Measurements from ENCODE around the gene MBD5.

Gene MBD5

GRCh38 chr2:148300544-148300943 is 279.7 kb downstream of the MBD5 start:
- DNase-seq (ENCODE audit: low read depth in 2 of 2), result no peak

- DNase-seq (ENCODE audit: low read depth in 2 of 2), result no peak
Observed at GRCh38 chr2:148301362-148301761, 280.5 kb downstream of the MBD5 start.

GRCh38 chr2:148302526-148302925 is 281.6 kb downstream of the MBD5 start:
- no peak for DNase-seq (ENCODE audit: low read depth in 2 of 2)

GRCh38 chr2:148303161-148303560 is 282.3 kb downstream of the MBD5 start:
- DNase-seq (ENCODE audit: low read depth in 2 of 2), result no peak

GRCh38 chr2:148305476-148305875 is 284.6 kb downstream of the MBD5 start:
- no peak for DNase-seq (ENCODE audit: low read depth in 2 of 2)

- DNase-seq (ENCODE audit: low read depth in 2 of 2), result no peak
Observed at GRCh38 chr2:148306027-148306426, 285.1 kb downstream of the MBD5 start.

GRCh38 chr2:148317598-148317997 is 296.7 kb downstream of the MBD5 start:
- DNase-seq (ENCODE audit: low read depth in 2 of 2), result no peak

GRCh38 chr2:148338541-148338940 is 317.6 kb downstream of the MBD5 start:
- DNase-seq (ENCODE audit: low read depth in 2 of 2), result peak; percentile 34 to 36

- DNase-seq (ENCODE audit: low read depth in 2 of 2), result peak; percentile 46 to 49
Observed at GRCh38 chr2:148342086-148342485, 321.2 kb downstream of the MBD5 start.

GRCh38 chr2:148350199-148350598 is 329.3 kb downstream of the MBD5 start:
- no peak for DNase-seq (ENCODE audit: low read depth in 2 of 2)

GRCh38 chr2:148351437-148352143 is 330.7 kb downstream of the MBD5 start:
- DNase-seq (ENCODE audit: low read depth in 2 of 2), result no peak

- no peak for DNase-seq (ENCODE audit: low read depth in 2 of 2)
Observed at GRCh38 chr2:148358375-148358774, 337.5 kb downstream of the MBD5 start.

GRCh38 chr2:148360662-148361061 is 339.8 kb downstream of the MBD5 start:
- no peak for DNase-seq (ENCODE audit: low read depth in 2 of 2)

- no peak for DNase-seq (ENCODE audit: low read depth in 2 of 2)
Observed at GRCh38 chr2:148362144-148362796, 341.4 kb downstream of the MBD5 start.

GRCh38 chr2:148375214-148375613 is 354.3 kb downstream of the MBD5 start:
- no peak for DNase-seq (ENCODE audit: low read depth in 2 of 2)

GRCh38 chr2:148391324-148391723 is 370.4 kb downstream of the MBD5 start:
- peak; percentile 23 to 28 for DNase-seq (ENCODE audit: low read depth in 2 of 2)

GRCh38 chr2:148402786-148403185 is 381.9 kb downstream of the MBD5 start:
- DNase-seq (ENCODE audit: low read depth in 2 of 2), result no peak

GRCh38 chr2:148410899-148411298 is 390.0 kb downstream of the MBD5 start:
- DNase-seq (ENCODE audit: low read depth in 2 of 2), result no peak

- no peak for DNase-seq (ENCODE audit: low read depth in 2 of 2)
Observed at GRCh38 chr2:148416248-148416647, 395.4 kb downstream of the MBD5 start.

GRCh38 chr2:148430101-148430500 is 409.2 kb downstream of the MBD5 start:
- no peak for DNase-seq (ENCODE audit: low read depth in 2 of 2)

- no peak for DNase-seq (ENCODE audit: low read depth in 2 of 2)
Observed at GRCh38 chr2:148447877-148448276, 427.0 kb downstream of the MBD5 start.

GRCh38 chr2:148450531-148450930 is 429.6 kb downstream of the MBD5 start:
- DNase-seq (ENCODE audit: low read depth in 2 of 2), result no peak

GRCh38 chr2:148451046-148451445 is 430.2 kb downstream of the MBD5 start:
- DNase-seq (ENCODE audit: low read depth in 2 of 2), result no peak

- DNase-seq (ENCODE audit: low read depth in 2 of 2), result no peak
Observed at GRCh38 chr2:148455791-148456190, 434.9 kb downstream of the MBD5 start.
